GM18511 (cell line): ENCODE data around the gene TWSG1.

ENCODE experiments used
- ATAC-seq: cut with Tn5 transposase; IDR thresholded peaks from one replicate; pipeline ENCODE4 v1.9.1; 2021; ENCODE audit warnings: mild to moderate bottlenecking, moderate library complexity; ENCODE audit not compliant: unreplicated experiment

TWSG1 gene

DNA sequence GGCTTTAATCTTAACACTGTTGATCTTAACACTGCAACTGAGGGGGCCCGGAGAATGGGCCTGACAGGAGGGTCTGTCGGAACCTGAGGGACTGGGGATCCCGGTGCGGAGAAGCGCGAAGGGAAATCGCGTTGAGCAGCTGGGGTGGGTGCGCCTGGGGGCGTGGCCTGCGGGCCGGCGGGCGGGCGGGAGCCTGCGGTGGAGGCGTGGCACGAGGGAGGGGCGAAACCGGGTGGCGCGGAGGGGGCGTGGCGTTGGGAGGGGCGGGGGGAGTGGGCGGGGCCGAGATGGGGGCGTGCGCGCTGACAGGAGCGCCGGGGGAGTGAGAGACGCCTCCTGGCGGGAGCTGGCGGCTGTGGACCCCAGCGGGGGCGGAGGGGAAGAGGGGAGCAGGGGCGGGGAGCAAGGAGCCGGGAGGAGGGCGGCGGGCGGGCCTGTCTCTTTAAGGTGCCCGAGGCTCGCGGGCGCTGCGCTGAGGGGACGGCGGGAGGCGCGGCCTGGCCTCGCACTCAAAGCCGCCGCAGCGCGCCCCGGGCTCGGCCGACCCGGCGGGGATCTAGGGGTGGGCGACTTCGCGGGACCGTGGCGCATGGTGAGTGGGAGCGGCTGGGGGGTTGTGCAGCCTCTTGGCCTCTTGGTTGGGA is at the start of gene TWSG1:
TSS of gene TWSG1 (plus strand) at position 445 of the 644 bp plus-strand sequence. CDS start 2,457 bp downstream, outside the sequence.
- peak; percentile 85 for ATAC-seq

DNA sequence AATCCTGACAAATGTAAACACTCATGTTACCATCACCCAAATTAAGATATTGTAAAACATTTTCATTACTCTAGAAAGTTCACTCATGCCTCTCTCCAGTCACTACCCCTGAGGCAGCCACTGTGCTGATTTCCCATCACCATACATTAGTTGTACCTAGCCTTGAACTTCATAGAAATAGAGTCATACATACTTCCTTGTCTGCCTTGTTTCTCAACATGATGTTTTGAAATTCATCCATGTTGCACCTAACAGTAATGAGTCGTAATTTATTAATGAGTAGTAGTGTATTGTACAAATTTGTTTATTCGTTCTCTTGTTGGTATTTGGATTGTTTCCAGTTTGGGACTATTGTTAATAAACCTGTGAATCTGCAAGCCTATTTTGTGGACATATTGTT is 49.0 kb upstream of the TWSG1 start:
- no peak for ATAC-seq

DNA sequence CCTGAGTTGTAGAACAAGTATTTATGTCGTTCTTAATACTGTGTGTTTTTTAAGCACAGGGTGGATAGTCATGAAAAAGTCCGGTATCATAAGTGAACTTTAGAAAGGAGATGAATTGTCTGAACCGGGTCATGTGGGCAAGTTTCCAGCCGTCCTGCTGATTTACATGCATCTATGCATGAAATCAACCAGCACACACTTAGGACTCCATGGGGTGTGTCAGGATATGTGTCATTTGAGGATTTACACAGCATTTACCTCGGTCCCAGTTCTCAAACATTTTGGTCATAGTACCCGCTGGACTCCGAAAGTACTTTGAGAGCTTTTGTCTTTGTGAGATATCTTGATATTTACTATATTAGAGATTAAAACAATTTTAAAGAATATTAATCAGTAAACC is 47.5 kb upstream of the TWSG1 start:
- no peak for ATAC-seq

DNA sequence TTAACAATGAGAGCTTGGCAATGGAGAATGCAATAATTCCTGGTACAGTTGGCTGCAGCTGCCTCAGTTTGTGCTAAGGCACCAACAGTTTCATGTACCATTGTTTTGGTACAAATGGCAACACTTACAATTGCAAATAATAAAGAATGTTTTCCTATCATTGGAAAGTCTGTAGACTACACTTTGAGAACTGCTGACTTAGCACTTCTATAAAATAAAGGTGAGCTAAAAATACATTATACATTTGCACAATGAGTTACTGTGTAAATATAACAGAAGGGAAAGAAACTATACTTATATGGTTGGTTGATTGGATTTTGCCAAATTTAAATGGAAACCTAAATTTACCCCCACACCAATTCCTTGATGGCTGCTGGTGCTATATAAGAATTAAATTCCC is 44.9 kb upstream of the TWSG1 start:
- no peak for ATAC-seq

DNA sequence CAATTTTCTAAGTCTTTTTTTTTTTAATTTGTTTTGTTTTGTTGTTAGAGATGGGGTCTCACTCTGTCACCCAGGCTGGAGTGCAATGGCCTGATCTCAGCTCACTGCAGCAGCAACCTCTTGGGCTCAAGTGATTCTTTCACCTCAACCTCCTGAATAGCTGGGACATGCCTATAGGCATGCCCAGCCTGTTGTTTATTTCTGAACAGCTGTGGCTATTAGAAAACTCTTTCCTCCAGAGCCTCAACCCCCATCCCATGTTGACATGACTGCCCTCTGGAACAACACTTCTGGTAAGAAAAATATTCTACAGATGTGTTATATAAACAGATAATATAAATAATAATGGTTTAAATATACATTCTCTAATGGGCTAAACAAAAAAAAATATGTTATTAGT is 44.4 kb upstream of the TWSG1 start:
- no peak for ATAC-seq

DNA sequence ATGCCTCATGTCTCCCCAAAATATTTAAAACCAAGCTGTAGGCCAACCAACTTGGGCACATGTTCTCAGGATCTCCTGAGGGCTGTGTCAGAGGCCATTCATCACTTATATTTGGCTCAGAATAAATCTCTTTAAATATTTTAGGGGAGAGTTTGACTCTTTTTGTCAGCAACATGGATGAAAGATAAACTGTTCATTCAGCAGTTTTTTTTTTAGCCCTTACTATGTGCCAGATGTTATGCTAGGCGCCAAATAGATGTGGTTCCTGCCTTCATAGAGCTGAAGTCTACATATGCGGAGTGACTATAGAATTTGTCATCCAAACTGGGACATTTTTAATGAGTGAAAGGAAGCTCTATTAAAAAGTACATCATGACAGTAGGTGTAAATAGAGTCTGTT is 42.5 kb upstream of the TWSG1 start:
- no peak for ATAC-seq

DNA sequence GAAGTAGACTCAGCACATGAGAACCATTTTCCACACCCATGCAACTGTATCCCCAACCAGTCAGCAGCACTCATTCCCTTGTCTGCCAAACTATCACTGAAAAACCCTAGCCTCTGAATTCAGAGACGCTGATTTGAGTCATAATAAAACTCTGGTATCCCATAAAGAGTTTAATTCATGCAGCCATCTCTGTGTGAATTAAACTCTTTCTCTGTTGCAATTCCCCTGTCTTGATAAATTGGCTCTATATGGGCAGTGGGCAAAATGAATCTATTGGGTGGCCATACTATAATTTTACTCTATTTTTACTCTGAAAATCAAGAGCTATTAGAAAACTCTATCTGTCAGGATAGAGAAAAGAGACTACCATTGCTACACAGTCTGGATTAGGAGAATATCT is 40.6 kb upstream of the TWSG1 start:
- no peak for ATAC-seq

DNA sequence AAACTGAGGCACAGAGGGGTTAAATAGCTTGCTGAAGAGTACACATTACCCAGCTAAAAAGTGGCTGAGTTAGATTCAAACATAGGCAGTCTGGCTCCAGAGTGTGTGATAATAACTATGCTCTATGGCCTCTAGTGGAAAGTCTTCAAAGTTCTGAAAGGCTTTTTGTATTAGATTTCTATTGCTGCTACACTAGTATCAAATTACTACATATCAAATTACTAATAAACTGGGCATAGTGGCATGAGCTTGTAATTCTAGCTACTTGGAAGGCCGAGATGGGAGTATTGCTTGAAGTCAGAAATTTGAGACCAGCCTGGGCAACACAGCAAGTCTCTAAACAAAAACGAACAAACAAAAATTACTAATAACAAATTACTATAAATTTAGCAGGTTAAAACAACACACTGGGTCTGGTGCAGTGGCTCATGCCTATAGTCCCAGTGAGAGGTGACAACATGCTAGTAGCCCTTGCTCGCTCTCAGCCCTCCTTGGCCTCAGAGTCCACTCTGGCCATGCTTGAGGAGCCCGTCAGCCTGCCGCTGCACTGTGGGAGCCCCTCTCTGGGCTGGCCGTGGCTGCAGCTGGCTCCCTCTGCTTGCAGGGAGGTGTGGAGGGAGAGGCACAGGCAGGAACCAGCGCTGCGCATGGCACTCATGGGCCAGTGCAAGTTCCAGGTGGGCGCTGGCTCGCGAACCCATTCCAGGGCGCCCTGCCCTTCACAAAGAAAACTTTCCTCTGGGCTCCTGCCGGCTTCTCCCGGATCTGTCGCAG is 38.2 kb upstream of the TWSG1 start:
- ATAC-seq, result no peak

DNA sequence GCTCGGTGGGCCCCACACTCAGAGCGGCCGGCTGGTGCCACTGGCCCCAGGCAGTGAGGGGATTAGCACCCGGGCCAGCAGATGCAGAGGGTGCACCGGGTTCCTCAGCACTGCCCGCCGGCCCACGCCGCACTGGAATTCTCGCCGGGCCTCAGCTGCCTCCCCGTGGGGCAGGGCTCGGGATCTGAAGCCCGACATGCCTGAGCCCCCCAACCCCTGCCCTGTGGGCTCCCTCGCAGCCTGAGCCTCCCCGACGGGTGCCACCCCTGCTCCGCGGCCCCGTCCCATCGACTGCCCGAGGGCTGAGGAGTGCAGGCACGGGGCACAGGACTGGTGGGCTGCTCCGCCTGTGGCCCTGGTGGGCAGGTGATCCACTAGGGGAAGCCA is 37.6 kb upstream of the TWSG1 start:
- ATAC-seq, result no peak

DNA sequence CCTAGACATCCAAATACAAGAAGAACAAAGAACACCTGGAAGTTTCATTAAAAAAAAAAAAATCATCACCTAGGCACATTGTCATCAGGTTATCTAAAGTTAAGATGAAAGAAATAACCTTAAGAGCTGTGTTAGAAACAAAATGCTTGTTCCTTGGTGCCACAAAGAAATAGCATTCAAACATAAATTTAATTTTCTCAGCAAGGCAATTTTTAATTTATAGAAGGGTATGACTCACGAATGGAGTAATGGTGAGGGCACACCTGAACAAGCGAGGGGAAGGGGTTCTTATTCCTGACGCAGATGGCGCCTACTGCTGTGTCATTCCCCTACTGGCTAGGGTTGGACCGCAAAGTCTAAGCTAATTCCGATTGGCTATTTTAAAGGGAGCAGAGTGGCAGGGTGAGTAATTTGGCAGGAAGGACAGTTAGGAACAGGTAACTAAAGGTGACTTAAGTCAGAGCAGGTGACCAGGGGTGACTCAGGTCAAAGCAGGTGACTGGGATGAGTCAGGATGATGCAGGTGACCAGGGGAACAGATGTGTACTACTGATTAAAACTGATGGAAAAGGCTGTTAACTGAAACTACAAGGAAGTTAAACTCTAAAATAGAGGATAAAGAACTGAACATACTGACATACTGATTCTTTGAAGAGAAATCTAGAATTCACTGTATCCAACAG is 30.0 kb upstream of the TWSG1 start:
- ATAC-seq, result no peak

DNA sequence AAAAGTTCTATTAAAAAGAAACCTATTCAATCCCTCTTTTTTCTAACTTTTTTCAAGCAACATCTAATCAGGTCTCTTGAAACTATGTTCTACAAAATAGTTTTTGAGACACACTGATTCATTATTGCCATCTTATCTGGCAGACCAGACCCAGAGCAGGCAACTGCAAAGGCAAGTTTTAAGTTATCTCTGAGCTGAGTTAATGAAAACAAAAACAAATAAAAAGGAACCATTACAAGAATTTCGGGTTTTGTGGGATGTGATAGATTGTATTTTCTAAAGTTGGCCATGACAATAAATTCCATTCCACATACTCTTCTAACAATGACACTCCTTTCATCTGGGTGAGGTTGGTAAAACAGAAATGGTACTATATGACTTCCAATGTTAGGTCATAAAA is 15.2 kb upstream of the TWSG1 start:
- ATAC-seq, result no peak

DNA sequence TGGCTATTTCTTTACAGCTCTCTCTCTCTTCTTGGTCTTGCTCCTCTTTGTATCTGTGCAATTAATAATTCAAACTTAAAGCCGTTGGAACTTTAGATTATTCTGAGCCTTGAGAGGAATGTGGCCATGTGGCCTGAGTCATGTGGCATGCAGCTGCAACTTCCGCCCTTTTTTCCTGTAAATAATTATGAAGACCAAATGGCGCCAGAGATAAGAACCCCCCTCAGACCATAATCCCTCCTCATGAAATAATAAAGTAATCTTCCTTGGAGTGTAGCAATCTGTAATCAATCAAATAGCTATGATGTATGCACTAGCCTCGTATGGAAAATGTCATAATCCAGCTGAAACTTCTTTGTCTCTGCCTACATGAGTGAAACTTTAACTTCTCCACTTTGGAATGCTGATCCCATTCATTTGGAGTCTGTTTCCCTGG is 13.5 kb upstream of the TWSG1 start:
- ATAC-seq, result no peak

DNA sequence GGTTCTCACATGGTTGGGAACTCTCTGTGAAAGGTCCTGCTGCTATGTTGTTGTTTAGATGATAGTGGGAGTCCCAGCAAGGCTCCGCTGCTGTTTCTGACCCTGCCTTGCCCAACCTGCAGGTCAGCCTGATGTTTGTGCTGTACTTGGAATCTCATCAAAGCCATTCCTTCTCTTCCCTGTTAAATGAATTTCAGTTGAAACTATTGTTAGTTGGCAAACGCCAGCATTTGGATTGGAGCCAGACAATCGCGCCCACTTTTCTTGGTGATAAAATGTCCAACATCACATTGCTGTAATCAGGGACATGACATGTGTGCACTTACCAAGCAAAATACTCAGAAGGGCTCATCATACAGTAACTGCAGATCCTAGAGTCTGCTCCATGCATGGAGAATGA is 12.8 kb upstream of the TWSG1 start:
- no peak for ATAC-seq

DNA sequence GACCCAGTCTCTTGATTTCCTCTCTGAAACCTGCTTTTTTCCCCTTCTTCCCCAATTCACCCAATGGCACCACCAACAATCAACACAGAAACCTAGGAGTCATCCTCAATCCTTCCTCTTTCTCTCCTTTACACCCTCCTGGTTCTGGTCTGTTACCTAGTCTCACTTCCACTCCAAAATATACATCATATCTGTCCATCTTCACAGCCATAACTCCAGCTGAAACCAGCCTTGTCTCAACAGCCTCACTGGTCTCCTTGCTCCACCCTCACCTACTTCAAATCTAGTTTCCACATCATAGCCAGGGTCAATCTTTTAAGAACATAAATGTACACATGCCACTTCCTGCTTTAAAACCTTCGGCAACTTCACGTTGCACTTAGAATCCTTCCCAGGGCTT is 11.8 kb upstream of the TWSG1 start:
- no peak for ATAC-seq

DNA sequence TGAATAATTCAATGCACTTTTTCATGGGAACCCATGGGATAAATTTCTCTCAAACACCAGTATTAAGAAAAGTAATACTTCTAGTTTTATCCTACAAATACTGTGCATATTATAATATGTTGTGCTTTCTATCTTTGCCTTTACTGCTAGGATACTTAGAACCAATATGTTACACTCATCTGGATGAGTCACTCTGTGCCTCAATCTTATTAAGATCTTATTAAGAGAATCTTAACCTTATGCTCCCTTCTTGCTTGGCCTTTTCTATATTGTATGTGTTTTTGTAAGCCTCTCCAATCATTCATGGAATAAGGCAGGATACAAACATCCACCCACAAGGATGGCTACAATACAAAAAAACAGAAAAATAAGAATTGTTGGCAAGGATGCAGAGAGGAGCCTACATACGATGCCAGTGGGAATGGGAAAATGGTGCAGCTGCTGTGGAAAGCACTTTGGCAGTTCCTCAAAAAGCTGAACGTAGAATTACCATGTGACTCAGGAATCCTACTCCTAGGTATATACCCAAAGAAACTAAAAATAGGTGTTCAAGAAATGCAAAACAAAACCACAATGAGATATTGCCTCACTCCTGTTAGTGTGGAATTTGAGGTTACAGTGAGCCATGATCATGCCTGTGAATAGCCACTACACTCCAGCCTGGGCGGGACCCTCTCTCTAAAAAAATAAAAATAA is 10.7 kb upstream of the TWSG1 start:
- no peak for ATAC-seq

DNA sequence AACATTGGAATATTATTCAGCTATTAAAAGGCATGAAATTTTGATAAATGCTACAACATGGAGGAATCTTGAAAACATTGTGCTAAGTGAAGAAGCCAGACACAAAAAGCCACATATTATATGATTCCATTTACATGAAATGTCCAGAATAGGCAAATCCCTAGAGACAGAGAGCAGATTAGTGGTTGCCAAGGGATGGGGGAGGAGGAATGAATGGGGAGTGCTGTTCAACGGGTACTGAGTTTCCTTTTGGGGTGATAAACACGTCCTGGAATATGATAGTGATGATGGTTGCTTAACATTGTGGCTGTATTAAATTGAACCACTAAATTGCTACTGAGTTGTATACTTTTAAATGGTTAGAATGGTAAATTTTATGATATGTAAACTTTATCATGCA is 8.9 kb upstream of the TWSG1 start:
- no peak for ATAC-seq

DNA sequence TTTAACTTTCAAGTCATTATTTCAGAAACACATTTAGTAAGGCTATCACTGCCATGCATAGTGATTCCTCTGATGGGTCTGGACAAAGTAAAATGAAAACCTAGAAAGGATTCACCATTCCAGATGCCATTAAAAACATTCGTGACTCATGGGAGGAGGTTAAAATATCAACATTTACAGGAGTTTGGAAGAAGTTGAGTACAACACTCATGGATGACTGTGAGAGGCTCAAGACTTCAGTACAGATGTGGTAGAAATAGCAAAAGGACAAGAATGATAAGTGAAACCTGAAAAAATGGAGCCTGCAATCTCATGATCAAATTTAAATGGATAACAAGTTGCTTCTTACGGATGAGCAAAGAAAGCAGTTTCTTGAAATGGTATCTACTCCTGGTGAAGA is 5.8 kb upstream of the TWSG1 start:
- ATAC-seq, result no peak

DNA sequence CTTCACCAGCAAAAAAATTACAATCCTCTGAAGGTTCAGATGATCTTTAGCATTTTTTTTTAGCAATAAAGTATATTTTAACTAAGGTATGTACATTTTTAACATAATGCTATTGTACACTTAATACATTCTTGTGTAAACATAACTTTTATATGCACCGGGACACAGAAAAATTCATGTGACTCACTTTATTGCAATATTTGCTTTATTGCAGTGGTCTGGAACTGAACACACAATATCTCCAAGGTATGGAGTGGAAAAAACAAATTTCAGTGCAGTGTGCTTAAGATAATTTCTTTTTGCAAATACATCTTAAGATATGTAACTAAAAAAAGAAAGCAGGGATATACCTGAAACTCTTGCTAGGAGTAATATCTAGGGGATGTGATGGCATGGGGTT is 5.1 kb upstream of the TWSG1 start:
- ATAC-seq, result no peak

DNA sequence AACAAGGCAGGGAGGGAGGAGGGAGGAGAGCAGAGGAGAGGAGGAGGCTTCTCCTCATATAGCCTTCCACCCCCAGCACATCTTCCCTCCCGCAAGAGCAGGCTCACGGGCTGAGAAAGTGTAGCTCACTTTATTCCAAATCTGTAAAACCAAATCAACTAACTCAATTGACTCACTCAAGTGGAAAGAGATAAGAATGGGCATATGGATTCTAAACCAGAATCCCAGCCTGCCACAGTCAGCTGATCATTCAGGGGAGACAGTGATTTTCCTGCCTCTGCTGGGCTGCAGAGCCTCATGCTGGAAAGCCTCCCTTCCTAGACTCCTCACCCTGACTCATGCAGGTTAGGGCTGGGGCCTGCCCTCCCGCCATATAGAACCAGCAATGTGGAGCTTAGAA is 4.2 kb upstream of the TWSG1 start:
- no peak for ATAC-seq

DNA sequence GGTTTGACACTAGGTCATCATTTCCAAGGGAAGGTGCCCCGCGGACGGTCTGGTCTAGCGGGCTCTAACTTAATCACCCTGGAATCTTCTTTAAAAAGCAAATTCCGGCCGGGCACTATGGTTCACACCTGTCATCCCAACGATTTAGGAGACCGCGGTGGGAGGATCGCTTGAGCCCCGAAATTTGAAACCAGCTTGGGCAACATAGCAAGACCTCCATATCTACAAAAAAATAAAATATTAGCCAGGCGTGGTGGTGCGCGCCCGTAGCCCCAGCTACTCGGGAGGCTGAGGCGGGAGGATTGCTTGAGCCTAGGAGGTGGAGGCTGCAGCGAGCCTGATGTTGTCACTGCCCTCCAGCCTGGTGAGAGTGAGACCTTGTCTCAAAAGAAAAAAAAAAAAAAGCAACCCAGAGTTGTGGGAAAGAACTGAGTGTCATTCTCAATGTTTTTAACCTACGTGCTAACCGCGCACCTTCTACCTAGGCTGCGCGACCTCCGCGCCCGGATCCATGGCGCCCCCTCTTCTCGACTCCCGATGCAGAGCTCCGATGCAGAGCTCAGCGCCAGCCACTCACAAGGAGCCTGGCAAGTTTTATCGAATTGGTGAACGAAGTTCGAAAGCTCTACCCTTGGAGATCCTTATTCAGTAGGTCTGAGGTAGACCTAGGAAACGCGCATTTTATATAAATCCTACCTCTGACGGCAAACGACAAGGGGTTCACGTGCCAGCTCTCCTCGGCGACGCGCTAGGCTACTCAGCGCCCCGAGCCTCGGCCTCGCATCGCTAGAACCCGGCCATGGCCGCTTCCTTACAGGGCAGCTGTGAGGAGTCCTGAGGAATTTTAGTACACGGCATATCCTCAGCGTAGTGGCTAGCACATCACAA is 888 bp upstream of the TWSG1 start:
- peak; percentile 47 for ATAC-seq
